T1000 (cell line): ENCODE results near the gene CTNNA2.

Source experiments
- DNase-seq: peaks from one replicate; lab custom pipeline; 2025; ENCODE audit warnings: mixed read lengths; lab: John Stamatoyannopoulos, UW

Gene CTNNA2

GRCh38 chr2:80217446-80217845, 704.6 kb downstream of the CTNNA2 start:
- no peak for DNase-seq

- DNase-seq, result no peak
Observed at GRCh38 chr2:80222644-80223043, 709.8 kb downstream of the CTNNA2 start.

- no peak for DNase-seq
Observed at GRCh38 chr2:80231421-80231820, 718.6 kb downstream of the CTNNA2 start.

DNA sequence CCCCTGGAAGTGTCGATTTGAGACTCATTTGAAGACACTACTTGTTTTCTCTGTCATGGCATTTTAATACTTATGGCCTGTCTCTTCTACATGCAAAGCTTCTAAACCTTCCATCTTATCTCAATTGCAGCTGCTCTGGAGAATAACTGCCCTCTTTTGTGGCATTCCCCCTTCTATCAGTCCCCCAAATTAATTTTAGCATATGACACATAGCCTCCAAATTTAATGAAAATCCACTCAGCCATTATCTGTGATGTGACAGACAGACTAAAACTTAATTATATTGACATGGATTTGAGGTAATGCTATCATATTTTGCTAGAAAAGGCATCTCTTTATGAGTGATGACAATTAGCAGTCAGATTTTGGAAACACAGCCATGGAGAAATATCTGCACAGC, 720.5 kb downstream of the CTNNA2 start:
- DNase-seq, result no peak

- no peak for DNase-seq
Observed at GRCh38 chr2:80238692-80239469, 726.0 kb downstream of the CTNNA2 start.

DNA sequence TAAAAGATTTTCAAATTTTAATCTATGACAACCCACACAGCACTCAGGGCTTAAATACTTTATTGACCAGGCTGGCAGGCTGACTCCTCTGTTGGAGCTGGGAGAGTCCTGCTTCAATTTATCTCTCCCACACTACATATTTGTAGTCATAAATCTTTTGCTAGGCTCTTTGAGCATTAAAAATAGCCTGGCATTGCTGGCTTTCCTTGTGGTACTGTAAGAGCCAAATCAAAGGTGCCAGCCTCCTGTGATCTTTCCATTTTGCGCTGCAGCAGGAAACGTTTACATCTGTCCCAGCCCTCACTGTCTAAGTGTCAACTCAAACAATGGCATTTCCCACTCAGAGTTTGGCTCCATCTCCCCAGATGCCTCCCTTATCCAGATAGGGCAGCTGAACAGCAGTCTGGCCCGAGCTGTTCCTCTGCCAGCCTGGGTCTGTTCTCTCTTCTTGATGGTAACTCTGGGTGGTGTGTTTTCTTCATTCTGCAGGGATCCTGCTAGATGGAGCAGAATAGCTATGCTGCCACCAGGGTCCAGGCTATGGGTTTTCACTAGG, 729.6 kb downstream of the CTNNA2 start:
- DNase-seq, result no peak

DNA sequence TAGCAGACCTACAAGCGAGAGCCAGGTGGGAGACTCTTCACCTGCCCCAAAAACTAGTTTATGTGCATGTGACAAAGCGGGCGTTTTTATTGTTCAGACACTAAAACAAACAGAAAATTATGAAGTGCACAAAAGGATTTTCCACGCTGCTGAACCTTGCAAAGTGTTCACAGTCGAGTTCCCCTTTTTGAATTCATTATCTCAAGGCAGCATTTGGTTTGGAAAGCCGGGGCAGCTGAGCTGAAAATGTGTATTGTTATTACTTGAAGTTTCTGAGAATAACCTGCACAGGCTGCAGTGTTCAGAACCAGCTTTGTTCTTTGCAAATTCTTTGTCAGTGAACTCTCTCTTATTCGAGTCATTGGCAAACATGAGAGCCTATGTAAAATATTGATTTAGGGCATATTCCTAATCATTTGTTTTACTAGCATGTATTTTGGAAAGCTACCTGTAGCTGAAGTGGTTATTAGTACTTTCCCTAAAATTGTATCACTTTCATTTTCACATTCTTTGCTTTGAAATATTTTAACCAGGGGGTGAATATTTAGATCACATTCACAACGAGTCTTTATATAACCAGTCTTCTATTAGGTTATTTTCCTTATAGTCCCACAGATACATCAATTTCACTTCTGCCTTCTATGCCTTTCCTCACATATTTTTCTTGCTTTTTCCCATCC, 732.2 kb downstream of the CTNNA2 start:
- DNase-seq, result no peak

DNA sequence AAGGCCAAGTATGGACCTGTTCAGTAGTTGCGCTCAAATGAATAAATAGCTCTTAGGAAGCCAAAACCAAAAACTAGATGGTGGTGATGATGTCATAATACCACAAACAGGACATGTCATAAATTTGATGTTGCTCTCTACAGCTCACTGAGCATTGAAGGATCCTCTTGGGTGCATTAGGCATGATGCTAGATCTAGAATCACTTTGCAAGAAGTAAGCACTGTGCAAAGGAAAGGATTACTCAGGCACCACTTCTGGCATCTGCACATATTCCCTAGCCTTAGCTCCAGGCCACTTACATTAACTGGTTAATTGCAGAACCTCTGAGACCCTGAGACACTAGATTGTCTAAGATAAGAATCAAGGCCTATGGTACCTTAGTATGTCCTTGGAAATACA, 733.7 kb downstream of the CTNNA2 start:
- DNase-seq, result no peak

- DNase-seq, result no peak
Observed at GRCh38 chr2:80247339-80247738, 734.5 kb downstream of the CTNNA2 start.

DNA sequence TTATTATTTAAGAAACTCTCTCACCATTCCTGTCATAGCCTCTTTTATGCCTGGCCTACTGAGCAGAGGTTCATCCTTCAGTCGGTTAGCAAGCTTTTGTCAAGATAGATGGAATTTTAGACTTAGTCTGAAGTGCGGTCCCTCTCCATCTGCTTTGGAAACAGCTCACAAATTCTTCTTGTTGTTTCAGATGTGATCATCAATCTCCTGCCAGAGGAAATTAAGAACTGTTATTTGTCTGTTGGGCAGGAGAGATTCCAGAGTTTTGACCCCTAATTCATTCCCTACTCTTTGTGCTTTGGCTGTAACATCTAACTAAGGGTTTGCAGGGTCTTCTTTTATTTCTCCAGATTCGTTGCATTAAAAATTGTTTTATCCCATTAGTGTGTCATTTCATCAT, 735.3 kb downstream of the CTNNA2 start:
- no peak for DNase-seq

DNA sequence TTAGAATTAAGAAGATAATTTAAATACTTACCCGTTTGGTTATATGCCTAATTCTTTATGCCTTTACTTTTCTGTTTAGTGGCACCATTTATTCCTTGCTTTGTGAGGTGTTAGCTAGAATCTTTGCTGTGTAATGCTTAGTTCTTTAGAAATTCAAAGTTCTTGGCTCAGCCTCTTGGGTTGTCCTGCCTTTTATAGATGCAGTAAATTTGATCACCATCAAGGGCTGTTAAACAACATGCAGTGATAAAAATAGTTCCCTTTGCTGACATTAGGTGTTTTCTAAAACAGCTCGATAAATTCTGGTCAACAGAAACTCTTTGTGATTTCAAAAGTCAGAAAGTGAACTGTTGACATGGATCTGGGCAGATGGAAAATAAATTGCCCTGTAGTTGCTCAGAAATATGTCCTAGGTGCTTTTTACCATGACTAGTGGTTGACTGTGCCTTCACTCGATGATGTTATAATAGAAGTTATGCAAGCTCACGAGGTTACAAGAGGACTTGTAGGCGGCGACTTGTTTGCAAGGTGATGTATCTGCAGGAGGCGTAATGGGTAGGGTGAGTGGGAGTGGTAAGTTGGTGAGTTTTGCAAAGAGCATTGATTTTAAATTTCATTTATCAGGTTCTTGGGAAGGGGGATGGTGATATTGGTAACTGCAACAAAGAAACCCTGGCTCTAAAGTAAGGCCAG, 739.6 kb downstream of the CTNNA2 start:
- no peak for DNase-seq

DNA sequence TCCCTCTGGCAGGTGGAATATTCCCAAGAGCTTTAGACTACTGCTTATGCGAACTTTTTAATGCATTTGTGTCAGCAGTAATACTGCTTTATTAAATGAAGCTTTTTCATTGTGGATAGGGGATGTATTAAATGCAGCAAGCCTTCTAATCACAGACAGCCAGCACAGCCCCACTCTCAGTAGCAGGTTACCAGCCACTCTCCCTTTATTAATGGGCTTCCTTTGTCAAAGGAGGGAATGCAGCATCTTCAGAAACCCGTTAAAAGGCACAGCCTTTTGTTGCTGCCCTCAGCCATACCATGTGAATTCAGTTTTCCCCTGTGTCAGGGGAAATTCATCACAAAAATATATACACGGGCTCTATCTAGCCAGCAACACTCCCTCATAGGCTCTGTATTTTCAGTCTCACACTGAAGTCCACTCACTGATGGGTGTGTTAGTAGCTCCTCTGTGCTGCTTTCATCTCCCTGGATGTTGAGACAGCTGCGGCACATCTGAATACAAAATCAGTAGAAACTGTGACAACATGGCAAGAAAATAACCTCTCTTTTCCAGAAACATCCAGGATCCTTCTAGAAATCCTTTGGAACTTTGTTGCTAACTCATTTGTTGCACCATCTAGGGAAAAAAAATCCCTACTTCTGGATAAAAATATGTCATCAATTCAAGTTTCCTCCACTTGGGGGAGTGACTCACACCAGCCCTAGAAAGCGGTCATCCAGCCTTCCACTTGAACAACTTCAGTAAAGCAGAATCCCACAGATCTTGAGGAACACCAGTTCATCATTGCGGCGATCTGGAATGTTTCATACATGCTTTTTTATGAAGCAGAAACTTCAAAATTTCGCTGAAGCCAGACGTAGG, 743.3 kb downstream of the CTNNA2 start:
- no peak for DNase-seq

DNA sequence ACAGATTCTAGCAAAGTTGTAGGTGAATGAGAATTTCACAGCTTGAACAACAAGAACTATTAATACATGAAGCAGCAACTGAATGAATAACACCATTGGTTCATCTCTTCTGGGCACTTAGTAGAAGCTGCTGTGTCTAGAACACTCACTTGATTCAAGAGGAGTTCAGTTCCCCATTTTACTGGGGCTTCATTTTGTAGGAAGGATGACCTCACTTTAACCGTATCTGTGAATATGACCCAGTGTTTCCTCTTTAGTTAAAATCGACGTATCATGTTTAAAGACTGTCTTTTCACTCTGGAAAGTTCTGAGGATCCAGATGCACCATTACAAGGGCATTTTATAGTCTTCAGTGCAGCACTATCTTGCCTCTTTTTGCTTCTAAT, 743.9 kb downstream of the CTNNA2 start:
- DNase-seq, result no peak

DNA sequence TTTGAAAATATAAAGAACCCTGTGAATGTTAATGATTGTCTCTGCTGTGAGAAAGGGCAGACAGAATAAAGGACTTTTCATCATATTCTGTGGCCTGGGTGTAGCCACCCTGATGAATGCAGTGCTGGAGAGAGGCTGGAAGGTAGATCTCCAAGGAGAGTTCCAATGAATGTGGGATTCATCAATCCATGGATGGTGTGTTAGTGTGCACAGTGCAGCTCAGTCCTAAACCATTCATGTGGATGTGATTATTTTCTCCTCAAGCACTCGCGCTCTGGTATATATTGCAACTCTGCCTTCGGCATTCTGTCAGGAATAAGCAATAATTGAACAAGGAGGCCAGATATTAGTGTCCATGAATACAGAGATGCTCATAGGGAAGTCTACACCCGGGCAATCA, 744.6 kb downstream of the CTNNA2 start:
- DNase-seq, result no peak

DNA sequence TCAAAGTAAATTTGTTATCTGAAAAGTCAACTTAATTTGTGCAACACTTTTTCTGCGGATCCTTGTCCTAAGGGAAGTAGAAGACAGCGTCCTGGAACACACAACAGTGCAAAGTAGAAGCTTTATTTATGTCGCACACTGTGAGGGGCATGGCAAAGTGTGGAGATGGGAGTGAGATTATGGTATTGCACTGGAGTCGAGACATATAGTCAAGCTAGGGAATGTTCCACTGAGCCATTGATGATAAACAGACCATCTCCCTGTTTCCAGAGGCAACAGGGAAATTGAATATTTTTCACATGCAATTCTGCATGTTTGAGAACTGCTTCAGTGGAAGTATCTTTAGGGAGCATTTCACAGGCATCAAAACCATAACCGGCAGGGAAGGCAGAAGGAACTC, 745.5 kb downstream of the CTNNA2 start:
- no peak for DNase-seq

DNA sequence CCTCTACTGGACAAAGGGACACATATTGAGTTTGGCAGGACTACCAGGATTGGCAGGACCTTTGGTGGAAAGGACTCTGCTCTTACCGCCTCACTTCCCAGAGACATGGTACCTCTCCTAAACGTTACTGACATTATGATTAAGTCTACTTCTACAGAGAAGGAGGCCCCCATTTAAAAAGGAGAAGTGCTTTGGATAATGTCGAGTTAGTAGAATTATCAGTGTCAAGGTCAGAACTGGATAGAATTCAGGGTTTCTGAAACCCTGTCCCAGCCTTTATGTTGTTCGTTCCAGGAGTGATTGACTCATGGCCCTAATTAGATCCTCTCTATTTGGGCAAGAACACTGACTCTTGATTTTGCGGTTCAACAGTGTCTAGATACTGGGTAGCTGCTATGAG, 745.9 kb downstream of the CTNNA2 start:
- no peak for DNase-seq

DNA sequence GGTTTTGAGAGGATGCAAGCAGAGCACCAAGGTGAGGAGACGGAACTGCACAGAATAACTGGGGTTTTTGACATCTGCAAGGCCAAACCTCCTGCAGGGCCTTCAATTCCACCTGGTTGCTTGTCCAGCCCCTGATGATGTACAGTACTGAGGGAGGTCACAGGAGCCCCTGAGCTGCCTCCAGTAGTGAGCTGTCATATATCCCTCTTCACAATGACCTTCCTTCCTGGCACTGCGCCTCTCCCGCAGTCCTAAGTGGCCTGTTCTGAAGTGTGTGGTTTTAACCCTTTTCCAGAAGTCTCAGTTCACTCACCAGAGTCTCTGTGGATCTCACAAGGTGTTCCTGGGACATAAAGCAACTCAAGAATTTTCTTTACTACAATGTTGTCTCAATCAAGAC, 746.4 kb downstream of the CTNNA2 start:
- no peak for DNase-seq

DNA sequence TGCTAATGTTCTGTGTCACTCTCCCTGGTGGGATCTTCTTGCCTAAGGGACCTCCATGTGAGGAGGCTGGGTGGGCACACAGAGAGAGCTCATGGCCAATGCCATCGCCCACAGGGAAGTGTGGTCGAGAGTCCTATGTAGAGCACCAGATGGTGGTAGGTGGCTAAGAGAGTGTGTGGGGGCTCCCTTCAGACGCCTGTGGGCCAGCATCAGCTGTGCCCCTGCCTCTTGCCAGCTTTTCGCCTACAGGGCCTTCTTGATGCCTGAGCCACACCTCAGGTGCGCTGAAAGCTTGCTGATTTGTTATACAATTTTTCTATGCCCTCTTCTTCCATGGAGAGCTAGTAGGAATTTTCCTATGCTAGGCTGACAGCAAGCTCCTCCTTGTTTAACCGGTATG, 753.4 kb downstream of the CTNNA2 start:
- DNase-seq, result no peak

DNA sequence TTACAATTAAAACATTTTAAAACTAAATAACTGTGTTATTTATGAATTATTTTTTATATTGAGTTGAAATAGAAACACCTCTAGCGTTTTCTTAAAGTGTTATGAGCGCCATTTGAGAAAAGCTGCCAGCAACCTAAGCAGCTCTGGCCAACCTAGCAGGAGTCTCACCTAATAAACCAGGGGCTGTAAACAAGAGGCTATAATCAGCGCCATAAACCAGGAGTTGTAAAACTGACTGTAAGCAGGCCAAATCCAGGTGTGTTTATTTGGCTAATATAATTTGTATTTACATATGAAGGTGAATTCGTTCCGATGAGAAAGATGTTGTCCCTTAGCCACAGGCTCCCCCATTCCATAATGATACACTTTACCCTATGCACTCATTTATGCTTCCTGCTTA, 757.0 kb downstream of the CTNNA2 start:
- DNase-seq, result no peak

GRCh38 chr2:80280598-80280997, 767.7 kb downstream of the CTNNA2 start:
- no peak for DNase-seq

DNA sequence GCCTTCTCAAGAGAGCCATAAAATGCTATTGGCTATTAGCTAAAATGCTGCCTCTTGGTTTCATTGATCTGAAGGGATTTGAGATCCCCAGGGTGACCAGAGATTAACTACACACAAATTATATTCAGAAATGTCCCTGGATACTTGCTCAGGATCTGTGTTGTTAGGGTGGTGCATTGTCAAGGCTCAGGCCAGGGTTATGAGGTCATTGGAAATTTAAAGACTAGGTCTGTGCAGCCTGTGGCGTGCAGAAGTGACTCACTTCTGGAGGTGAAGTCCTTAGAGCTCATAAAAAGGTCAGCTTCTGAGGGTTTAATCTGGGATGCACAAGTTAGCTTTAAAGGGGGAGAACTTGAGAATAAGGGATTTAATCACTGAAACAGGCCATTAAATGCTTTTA, 768.2 kb downstream of the CTNNA2 start:
- no peak for DNase-seq

- no peak for DNase-seq
Observed at GRCh38 chr2:80288576-80288975, 775.7 kb downstream of the CTNNA2 start.
